Heart right ventricle (tissue), 16 donors: ENCODE results near the gene SYNJ2. TPM values are rescaled to one million over a fixed set of nuclear protein-coding genes. Genes with fewer than 3 reads are reported as not detected.

ENCODE experiments used
- ATAC-seq, 8 donors: fragments of 200-7000 bp; cut with Tn5 transposase; one replicate each; pipeline ENCODE4 v1.9.1; 2020; ENCODE audit warnings: mild to moderate bottlenecking in 8 of 8, moderate library complexity in 8 of 8, moderate number of reproducible peaks in 1 of 8
- DNase-seq, 2 donors: peaks; one replicate each; pipeline ENCODE4 v3.0.0-alpha.2; 2020
- H3K27ac ChIP-seq, 10 donors: fragments of 200-600 bp; sonication (generic) in 2 of 10; one replicate each; pipeline versions ENCODE4 v1.5.0 to v1.8.0; 2020 to 2022; ENCODE audit warnings: mild to moderate bottlenecking in 3 of 10
- H3K27me3 ChIP-seq, 7 donors: fragments of 200-600 bp; one replicate each; pipeline ENCODE4 v1.8.0; 2021 to 2022; ENCODE audit warnings: mild to moderate bottlenecking in 2 of 7
- H3K36me3 ChIP-seq, 9 donors: fragments of 200-600 bp; sonication (generic) in 1 of 9; one replicate each; pipeline versions ENCODE4 v1.5.0 to v1.8.0; 2020 to 2022; ENCODE audit warnings: mild to moderate bottlenecking in 2 of 9
- H3K4me1 ChIP-seq, 9 donors: fragments of 200-600 bp; sonication (generic) in 1 of 9; one replicate each; pipeline versions ENCODE4 v1.5.0 to v1.8.0; 2020 to 2022; ENCODE audit warnings: mild to moderate bottlenecking in 4 of 9
- H3K4me3 ChIP-seq, 10 donors: fragments of 200-600 bp; sonication (generic) in 2 of 10; one replicate each; pipeline versions ENCODE4 v1.5.0 to v1.8.0; 2020 to 2022; ENCODE audit warnings: mild to moderate bottlenecking in 7 of 10, moderate library complexity in 2 of 10
- H3K9me3 ChIP-seq, 11 donors: fragments of 200-600 bp in 10 of 11; sonication (generic) in 2 of 11; one replicate each; pipeline versions ENCODE4 v1.5.0 to v1.8.0; 2013 to 2022; ENCODE audit warnings: mild to moderate bottlenecking in 2 of 11, control low read depth in 1 of 11, moderate library complexity in 1 of 11
- WGBS, 2 donors: extraction: QIAGEN DNeasy Blood & Tissue Kit; methylation state at CpG; one replicate each; pipeline ENCODE4 v1.1.7; 2013; ENCODE audit warnings: inconsistent platforms in 1 of 2; 5-methylcytosine and 5-hydroxymethylcytosine counted together
- intact Hi-C, 10 donors: fragments of 100-400 bp; cut with DNase I; formaldehyde crosslinking; loops; one replicate each; pipeline versions ENCODE4 v1.11.1 to v1.14.2; 2022
- polyA plus RNA-seq, 2 donors: library from polyadenylated mRNA; stranded (reverse); fragments of 200-250 nt; gene quantifications; one replicate each; pipeline ENCODE4 v1.2.3, GENCODE V29; 2013
- total RNA-seq, 10 donors: library from RNA; stranded (reverse); fragmentation: NEBNext Ultra II Directional in 3 of 10; extraction: Animal tissue kit (Norgen Biotek cat#: 25700) in 3 of 10; gene quantifications; one replicate each; pipeline versions ENCODE4 v1.2.1 to v1.2.4, GENCODE V29; 2021 to 2023
- TF ChIP-seq, protein P1 (sequence below), 9 donors: fragments of 200-600 bp; sonication (generic) in 2 of 9; IDR thresholded peaks; one replicate each; pipeline versions ENCODE4 v1.5.0 to v1.8.0; 2021 to 2022; ENCODE audit warnings: antibody characterized with exemption in 9 of 9, mild to moderate bottlenecking in 5 of 9, moderate library complexity in 1 of 9
- donor health status: Arrhythmogenic right ventricular cardiomyopathy.
- donor health status: ischemic (EF 13 %, LVEDD 7.1; RV severe dilation, severe dysfunction).
- donor health status: healthy with polysubstance abuse.
- donor health status: DM: no; HTN: yes; CAD: no.
- donor health status: DM: no; HTN: no; CAD: no.
- donor health status: ischemic (EF 25% LVEDD 6.9; RV normal size, moderate dysfunction).
- donor health status: ischemic (EF 25% LVEDD 5.7; RV mildly dilated, moderate dysfunction).
- donor health status: healthy.
- donor health status: DM: yes; HTN: yes; CAD: no.
- donor health status: Ischemic cardiomyopathy.
- donor health status: ischemic (EF 35%, LVEDD 5.7; RV mildly dilated, moderate dysfunction).
- donor health status: nonischemic (EF 11% LVEDD 7.7; RV severe dilation, severe dysfunction).
- donor health status: DM: yes; HTN: yes; CAD: no.
- donor health status: PGD.
- donor health status: ischemic (EF 29% LVEDD 5.4; RV normal size, mild dysfunction).
- donor health status: nonischemic (EF 23%, LVEDD 6.1; RV moderate dilation, normal function).

The SYNJ2 gene
- total and polyA plus RNA-seq, 12 donors = 14.0 to 27.8 (median 19.0) TPM

DNA sequence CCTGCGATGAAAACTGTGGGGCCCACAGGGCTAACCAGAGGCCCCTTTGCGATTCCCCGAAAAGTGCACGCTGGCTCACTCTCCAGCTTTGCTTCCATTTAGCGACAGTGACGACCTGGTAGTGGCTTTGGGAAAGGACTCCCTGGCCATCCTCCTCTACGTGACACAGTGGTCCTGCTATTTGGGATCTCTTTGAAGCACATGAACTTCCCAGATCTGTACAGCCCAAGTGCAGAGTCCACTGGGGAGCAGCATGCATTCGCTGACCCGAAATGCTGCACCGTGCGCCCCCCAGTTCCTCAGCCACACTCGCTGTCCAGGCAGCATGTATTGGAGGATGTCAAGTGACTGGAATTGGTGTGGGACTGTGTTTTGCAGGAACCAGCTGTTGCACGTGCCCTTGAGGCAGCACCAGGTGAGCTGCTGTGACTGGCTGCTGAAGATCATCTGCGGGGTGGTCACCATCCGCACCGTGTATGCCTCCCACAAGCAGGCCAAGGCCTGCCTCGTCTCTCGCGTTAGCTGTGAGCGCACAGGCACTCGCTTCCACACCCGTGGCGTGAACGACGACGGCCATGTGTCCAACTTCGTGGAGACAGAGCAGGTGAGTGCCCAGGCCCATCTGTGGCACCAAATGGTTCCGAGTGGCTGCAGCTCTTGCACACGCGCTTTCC is 51.6 kb downstream of the SYNJ2 start:
- Histone ChIP-seq H3K27ac (peak overlapping the region in 5 of 10 donors; percentile 24 to 78 (median 49)), H3K36me3 (peaks cover 0 to 28% (median 0%) of the 10 kb centered on the region in 9 donors), H3K9me3 (no peaks in the 10 kb centered on the region), H3K27me3 (no peaks in the 10 kb centered on the region), H3K4me1 (peaks cover 18 to 56% (median 39%) of the 10 kb centered on the region in 9 donors), H3K4me3 (no peak overlapping the region)
- WGBS, 2 donors = 96 to 98% methylated on average over 30 of the region's 30 CpGs
- no peak for DNase-seq
- intact Hi-C loops = loop anchor here in 2 of 10 donors (5.0 to 10.0 kb wide), 2 partner anchors 48 to 51 kb away; partner anchors contain the start of gene SYNJ2 (in 2 of the 2)
- no peak for ATAC-seq
- TF ChIP-seq, protein P1, sequence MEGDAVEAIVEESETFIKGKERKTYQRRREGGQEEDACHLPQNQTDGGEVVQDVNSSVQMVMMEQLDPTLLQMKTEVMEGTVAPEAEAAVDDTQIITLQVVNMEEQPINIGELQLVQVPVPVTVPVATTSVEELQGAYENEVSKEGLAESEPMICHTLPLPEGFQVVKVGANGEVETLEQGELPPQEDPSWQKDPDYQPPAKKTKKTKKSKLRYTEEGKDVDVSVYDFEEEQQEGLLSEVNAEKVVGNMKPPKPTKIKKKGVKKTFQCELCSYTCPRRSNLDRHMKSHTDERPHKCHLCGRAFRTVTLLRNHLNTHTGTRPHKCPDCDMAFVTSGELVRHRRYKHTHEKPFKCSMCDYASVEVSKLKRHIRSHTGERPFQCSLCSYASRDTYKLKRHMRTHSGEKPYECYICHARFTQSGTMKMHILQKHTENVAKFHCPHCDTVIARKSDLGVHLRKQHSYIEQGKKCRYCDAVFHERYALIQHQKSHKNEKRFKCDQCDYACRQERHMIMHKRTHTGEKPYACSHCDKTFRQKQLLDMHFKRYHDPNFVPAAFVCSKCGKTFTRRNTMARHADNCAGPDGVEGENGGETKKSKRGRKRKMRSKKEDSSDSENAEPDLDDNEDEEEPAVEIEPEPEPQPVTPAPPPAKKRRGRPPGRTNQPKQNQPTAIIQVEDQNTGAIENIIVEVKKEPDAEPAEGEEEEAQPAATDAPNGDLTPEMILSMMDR (IDR thresholded peaks at IDR 0.05) = no peak

DNA sequence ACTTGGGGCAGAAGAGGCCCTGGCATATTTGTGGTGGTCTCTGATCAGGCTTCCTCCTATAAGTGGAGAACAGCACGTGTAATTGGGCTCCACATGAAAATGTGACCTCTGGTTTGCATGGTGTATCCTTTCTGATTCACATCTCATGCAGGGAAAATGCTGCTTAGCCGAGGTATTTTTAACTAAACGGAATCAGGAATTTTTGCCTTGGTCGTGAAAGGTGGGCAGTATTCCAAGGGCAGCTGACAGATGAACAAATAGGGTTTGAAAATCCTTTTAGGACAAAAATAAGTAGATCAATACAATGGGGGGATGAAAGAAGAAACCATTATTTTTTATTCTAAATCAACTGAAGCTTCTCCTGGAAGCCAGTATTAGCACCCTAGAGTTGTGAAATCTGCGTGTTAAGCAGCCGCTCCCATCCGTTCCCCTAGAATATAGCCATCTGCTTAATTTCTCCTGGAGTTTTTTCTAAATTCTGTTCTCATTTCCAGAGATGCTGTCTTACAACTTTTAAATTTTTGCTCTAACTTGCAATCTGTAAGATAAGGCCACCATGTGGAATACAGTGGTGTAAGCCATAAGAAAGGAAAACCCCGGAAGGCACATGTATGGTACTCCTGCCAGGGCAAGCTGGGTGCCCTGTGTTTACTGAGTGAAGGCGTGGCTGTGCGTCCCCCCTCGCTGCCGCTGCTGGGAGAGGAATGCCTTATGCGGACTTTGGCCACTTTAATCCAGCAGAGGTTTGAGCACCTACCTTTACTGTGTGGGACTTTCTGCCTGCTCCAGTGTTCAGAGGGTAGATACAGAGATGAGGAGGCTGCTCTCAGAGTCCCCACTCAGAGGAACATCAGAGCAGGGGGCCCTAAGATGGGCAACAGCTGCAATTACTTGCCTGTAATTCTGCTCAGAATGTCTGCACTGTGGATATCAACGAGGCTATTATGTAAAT is 52.4 kb downstream of the SYNJ2 start:
- DNase-seq (no peak), ATAC-seq (peak in 1 of 8 donors; percentile 25)
- Histone ChIP-seq H3K36me3 (peaks cover 0 to 28% (median 0%) of the 10 kb centered on the region in 9 donors), H3K4me3 (no peak overlapping the region), H3K27ac (peak overlapping the region in 6 of 10 donors; percentile 24 to 49 (median 32)), H3K4me1 (peaks cover 21 to 60% (median 39%) of the 10 kb centered on the region in 9 donors), H3K27me3 (no peaks in the 10 kb centered on the region), H3K9me3 (no peaks in the 10 kb centered on the region)
- TF ChIP-seq, protein P1 (IDR thresholded peaks at IDR 0.05) = no peak
- 75 to 77% methylated on average over 14 of the region's 14 CpGs for WGBS, 2 donors
- intact Hi-C loops = loop anchor here in 2 of 10 donors (5.0 to 10.0 kb wide), 2 partner anchors 49 to 52 kb away; partner anchors contain the start of gene SYNJ2 (in 2 of the 2)

DNA sequence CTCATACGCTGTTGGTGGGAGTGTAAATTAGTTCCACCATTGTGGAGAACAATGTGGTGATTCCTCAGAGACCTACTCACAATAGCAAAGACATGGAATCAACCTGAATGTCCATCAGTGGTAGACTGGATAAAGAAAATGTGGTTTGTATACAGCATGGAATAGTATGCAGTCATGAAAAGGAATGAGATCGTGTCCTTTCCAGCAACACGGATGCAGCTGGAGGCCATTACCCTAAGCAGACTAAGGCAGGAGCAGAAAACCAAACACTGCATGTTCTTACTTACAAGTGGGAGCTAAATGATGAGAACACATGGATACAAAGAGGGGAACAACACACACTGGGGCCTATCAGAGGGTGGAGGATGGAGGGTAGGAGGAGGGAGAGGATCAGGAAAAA is 54.6 kb downstream of the SYNJ2 start:
- Histone ChIP-seq H3K4me3 (no peak overlapping the region), H3K27ac (no peak overlapping the region), H3K4me1 (peaks cover 35 to 67% (median 51%) of the 10 kb centered on the region in 9 donors), H3K27me3 (no peaks in the 10 kb centered on the region), H3K36me3 (peaks cover 0 to 26% (median 0%) of the 10 kb centered on the region in 9 donors), H3K9me3 (no peaks in the 10 kb centered on the region)
- ATAC-seq = no peak
- DNase-seq = no peak
- TF ChIP-seq, protein P1 (IDR thresholded peaks at IDR 0.05) = no peak
- 96 to 99% methylated on average over 3 of the region's 3 CpGs for WGBS, 2 donors
- intact Hi-C loops = loop anchor here in 1 of 10 donors (10.0 kb wide), 1 partner anchor 51 kb away; the partner anchor contains the start of gene SYNJ2

DNA sequence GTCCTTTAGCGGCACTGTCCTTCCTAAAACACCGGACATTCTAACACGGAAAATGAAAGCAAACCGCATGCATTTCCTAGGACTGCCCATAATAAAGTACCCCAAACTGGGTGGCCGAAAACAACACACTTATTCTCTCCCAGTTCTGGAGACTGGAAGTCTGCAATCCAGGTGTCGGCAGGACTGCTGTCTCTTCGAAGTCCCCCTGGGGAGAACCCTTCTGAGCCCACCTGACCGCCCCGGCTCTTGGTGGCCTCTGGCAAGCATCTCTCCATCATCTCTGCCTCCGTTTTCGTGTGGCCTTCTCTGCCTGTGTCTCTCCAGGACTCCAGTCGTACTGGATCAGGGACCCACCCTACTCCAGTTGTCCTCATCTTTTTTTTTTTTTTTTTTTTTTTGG is 55.4 kb downstream of the SYNJ2 start:
- no peaks in the 10 kb centered on the region for H3K9me3 ChIP-seq
- H3K36me3 ChIP-seq = peaks cover 0 to 26% (median 0%) of the 10 kb centered on the region in 9 donors
- ATAC-seq = no peak
- TF ChIP-seq, protein P1 (IDR thresholded peaks at IDR 0.05) = no peak
- H3K27me3 ChIP-seq = no peaks in the 10 kb centered on the region
- DNase-seq = no peak
- intact Hi-C loops = loop anchor here in 1 of 10 donors (10.0 kb wide), 1 partner anchor 52 kb away; the partner anchor contains the start of gene SYNJ2
- H3K27ac ChIP-seq = no peak overlapping the region
- H3K4me3 ChIP-seq = no peak overlapping the region
- H3K4me1 ChIP-seq = peaks cover 32 to 67% (median 51%) of the 10 kb centered on the region in 9 donors
- 96 to 97% methylated on average over 12 of the region's 12 CpGs for WGBS, 2 donors
